ENCODE results near the gene MED1. TPM values are rescaled to one million over a fixed set of nuclear protein-coding genes. Genes with fewer than 3 reads are reported as not detected.
"Not testable (repeated sequence)": the region's sequence is repeated elsewhere in the genome, so short reads cannot be mapped to it uniquely, and the experiment has no call there.

Gene MED1
- total RNA-seq, 8 experiments from 2014 or later, result 20.1 to 54.8 (median 28.2) TPM

DNA sequence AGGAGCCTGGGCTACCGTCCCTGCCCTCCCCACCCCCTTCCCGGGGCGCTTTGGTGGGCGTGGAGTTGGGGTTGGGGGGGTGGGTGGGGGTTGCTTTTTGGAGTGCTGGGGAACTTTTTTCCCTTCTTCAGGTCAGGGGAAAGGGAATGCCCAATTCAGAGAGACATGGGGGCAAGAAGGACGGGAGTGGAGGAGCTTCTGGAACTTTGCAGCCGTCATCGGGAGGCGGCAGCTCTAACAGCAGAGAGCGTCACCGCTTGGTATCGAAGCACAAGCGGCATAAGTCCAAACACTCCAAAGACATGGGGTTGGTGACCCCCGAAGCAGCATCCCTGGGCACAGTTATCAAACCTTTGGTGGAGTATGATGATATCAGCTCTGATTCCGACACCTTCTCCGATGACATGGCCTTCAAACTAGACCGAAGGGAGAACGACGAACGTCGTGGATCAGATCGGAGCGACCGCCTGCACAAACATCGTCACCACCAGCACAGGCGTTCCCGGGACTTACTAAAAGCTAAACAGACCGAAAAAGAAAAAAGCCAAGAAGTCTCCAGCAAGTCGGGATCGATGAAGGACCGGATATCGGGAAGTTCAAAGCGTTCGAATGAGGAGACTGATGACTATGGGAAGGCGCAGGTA, 11.0 kb upstream of the MED1 start:
- Histone ChIP-seq H3K27ac (peak overlapping the region; percentile 91 to 96), H3K4me3 (peak overlapping the region; percentile 69 to 98 (median 86)), H3K4me1 (replicated peaks in 1 of 2) (peaks cover 7 to 10% of the 10 kb centered on the region in 2 donors)
- WGBS, 10 experiments, result 0 to 3% (median 0%) methylated on average over 1 to 13 of the region's 34 CpGs; no CpG with 5 or more reads in 1 of the 10 experiments
- in situ Hi-C loops (cut with MboI; ENCODE audit: low pct_unique_long_range_greater_than_20kb in 2 of 9, low sequenced_read_pairs in 9 of 9, unreplicated experiment in 9 of 9), result no loop called here
- peak; percentile 11 to 31 (median 24) for ATAC-seq (replicated peaks in 6 of 8)

DNA sequence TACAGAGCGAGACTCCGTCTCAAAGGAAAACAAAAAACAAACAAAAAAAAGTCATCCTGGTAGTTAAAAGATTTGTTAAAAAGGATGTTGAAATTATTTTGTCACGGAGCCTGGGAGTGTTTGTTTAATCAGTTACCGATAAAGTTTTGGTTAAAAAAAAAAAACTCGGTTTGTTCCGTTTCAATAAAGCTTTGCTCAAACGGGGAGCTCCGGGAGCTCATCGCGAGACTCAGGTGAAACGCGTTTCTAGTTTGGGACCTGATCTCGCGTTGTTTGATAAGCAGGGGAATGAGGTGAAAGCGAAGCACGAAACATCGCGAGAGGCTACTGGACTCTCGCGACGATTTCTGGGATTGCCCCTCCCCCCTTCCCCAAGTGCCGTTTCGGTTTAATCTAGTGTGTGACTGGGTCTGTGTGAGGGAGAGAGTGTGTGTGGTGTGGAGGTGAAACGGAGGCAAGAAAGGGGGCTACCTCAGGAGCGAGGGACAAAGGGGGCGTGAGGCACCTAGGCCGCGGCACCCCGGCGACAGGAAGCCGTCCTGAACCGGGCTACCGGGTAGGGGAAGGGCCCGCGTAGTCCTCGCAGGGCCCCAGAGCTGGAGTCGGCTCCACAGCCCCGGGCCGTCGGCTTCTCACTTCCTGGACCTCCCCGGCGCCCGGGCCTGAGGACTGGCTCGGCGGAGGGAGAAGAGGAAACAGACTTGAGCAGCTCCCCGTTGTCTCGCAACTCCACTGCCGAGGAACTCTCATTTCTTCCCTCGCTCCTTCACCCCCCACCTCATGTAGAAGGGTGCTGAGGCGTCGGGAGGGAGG, 10.3 kb upstream of the MED1 start, which contains the start of gene CDK12:
Gene CDK12 (plus strand): TSS at position 374 of the 813 bp plus-strand sequence. CDS start 586 bp downstream, outside the sequence.
- WGBS, 10 experiments, result 0 to 22% (median 1%) methylated on average over 3 to 20 of the region's 51 CpGs; no CpG with 5 or more reads in 2 of the 10 experiments
- peak within 1 kb of the TSS; percentile 91 to 96 for H3K27ac ChIP-seq
- peak; percentile 79 to 95 (median 91) for ATAC-seq (replicated peaks in 6 of 8)
- H3K4me1 ChIP-seq (replicated peaks in 1 of 2), result peaks cover 7 to 10% of the 10 kb centered on the region in 2 donors
- in situ Hi-C loops (cut with MboI; ENCODE audit: low pct_unique_long_range_greater_than_20kb in 2 of 9, low sequenced_read_pairs in 9 of 9, unreplicated experiment in 9 of 9), result no loop called here
- H3K4me3 ChIP-seq, result peak within 1 kb of the TSS; percentile 69 to 98 (median 86)

DNA sequence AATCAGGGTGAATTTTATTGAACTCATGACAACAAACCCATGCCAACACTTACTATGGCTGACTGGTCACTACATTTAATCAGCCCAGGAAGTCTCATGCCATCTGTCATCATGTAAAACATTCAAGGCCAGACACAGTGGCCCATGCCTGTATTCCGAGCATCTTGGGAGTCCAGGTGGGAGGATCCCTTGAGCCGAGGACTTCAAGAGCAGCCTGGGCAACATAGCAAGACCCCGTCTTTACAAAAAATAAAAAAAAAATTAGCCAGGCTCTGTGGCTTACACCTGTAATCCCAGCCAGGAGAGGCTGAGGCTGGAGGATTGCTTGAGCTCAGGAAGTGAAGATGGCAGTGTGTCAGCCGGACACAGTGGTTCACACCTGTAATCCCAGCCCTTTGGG, 4.9 kb upstream of the MED1 start:
- in situ Hi-C loops (cut with MboI; ENCODE audit: low pct_unique_long_range_greater_than_20kb in 2 of 9, low sequenced_read_pairs in 9 of 9, unreplicated experiment in 9 of 9), result no loop called here
- no peak overlapping the region for H3K27ac ChIP-seq
- peaks cover 5 to 6% of the 10 kb centered on the region in 2 donors for H3K4me1 ChIP-seq (replicated peaks in 1 of 2)
- no peak overlapping the region for H3K4me3 ChIP-seq
- 10 to 100% (median 60%) methylated on average over 1 to 4 of the region's 4 CpGs; no CpG with 5 or more reads in 5 of the 10 experiments for WGBS, 10 experiments
- ATAC-seq (replicated peaks in 6 of 8), result no peak

DNA sequence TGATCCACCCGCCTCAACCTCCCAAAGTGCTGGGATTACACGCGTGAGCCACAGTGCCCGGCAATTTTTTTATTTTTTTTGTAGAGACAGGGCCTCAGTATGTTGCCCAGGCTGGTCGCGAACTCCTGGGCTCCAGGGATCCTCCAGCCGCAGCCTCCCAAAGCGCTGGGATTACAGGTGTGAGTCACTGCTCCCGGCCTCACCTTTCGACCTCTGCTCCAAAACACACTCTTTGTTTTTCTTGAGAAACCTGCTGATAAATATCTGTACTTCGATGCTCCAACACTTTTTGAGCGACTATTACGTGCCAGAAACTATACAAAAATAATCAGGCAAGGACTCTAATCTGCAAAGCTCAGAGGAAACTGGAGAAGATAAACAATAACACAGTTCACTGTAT, 1.0 kb downstream of the MED1 start:
- H3K27ac ChIP-seq, result no peak overlapping the region
- 37 to 100% (median 84%) methylated on average over 1 to 8 of the region's 13 CpGs; no CpG with 5 or more reads in 4 of the 10 experiments for WGBS, 10 experiments
- in situ Hi-C loops (cut with MboI; ENCODE audit: low pct_unique_long_range_greater_than_20kb in 2 of 9, low sequenced_read_pairs in 9 of 9, unreplicated experiment in 9 of 9), result no loop called here

DNA sequence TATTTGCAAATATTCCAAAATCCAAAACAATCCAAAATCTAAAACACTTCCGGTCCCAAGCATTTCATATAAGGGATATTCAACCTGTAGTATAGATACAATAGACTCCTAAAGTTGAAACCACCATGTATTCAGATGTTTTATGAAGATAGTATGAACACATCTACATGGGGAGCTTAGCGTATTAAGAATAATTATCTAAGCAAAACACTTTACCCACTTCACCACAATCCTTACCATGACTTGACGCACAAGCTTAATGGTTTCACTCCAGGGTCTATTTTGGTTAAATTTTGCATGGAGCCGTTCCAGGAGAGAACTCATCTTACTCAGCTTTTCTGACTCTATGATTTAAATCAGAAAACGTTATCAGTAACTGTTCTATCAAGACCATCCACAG, 3.5 kb downstream of the MED1 start:
- peaks cover 10 to 11% of the 10 kb centered on the region in 2 donors for H3K4me1 ChIP-seq (replicated peaks in 1 of 2)
- 70 to 100% (median 93%) methylated on average over 1 to 5 of the region's 5 CpGs for WGBS, 10 experiments
- in situ Hi-C loops (cut with MboI; ENCODE audit: low pct_unique_long_range_greater_than_20kb in 2 of 9, low sequenced_read_pairs in 9 of 9, unreplicated experiment in 9 of 9), result no loop called here
- no peak for ATAC-seq (replicated peaks in 6 of 8)
- no peak overlapping the region for H3K4me3 ChIP-seq
- H3K27ac ChIP-seq, result no peak overlapping the region

More for the DNA sequence above, 1.0 kb downstream of the MED1 start:
- peak overlapping the region; percentile 58 to 93 (median 81) for H3K4me3 ChIP-seq
- ATAC-seq (replicated peaks in 6 of 8), result no peak
- H3K4me1 ChIP-seq (replicated peaks in 1 of 2), result peaks cover 10 to 11% of the 10 kb centered on the region in 2 donors

DNA sequence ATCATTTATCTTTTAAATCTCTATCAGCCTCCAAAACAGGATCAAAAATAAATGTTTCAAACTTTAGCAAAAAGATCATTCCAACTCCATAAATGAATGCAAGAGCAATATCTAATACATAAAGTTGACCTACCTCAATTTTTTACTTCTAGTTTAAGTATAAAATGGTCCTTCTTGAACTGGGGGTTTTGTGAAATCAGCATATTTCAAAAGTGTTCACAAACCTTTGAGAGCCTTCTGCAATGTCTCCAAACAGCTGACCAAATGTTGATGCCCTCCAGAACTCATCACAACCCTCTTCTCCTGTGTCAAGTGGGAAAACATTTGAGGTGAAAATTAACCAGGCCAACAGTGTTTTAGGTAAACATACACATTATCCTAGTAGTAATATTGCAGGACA, 7.7 kb downstream of the MED1 start:
- in situ Hi-C loops (cut with MboI; ENCODE audit: low pct_unique_long_range_greater_than_20kb in 2 of 9, low sequenced_read_pairs in 9 of 9, unreplicated experiment in 9 of 9), result no loop called here
- no peak overlapping the region for H3K4me3 ChIP-seq
- H3K4me1 ChIP-seq (replicated peaks in 1 of 2), result no peaks in the 10 kb centered on the region
- ATAC-seq (replicated peaks in 6 of 8), result no peak
- no peak overlapping the region for H3K27ac ChIP-seq

DNA sequence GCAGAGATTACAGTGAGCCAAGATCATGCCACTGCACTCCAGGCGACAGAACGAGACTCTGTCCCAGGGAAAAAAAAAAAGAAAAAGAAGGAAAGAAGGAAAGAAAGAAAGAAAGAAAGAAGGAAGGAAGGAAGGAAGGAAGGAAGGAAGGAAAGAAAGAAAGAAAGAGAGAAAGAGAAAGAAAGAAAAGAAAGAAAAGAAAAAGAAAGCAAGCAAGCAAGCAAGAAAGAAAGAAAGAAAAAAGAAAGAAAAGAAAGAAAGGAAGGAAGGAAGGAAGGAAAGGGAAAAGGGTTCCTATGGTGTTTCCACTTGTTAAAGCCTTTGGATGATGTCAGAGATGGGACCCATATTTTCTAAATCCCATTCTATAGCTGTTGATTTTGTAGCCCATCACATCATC, 11.2 kb downstream of the MED1 start:
- in situ Hi-C loops (cut with MboI; ENCODE audit: low pct_unique_long_range_greater_than_20kb in 2 of 9, low sequenced_read_pairs in 9 of 9, unreplicated experiment in 9 of 9); H3K4me3 ChIP-seq; H3K4me1 ChIP-seq (replicated peaks in 1 of 2): not testable (repeated sequence)

DNA sequence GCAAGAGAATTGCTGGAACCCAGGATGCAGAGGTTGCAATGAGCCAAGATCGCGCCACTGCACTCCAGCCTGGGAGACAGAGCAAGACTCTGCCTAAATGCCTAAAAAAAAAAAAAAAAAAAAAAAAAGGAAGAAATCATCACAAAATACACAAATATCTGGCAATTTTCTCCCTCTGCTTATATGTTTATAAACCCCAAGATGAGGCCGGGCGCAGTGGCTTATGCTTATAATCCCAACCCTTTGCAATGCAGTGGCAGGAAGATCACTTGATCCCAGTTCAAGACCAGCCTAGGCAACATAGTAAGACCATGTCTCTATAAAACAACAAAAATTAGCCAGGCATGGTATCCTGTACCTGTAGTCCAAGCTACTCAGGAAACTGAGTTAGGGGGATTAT, 21.5 kb downstream of the MED1 start:
- no peak overlapping the region for H3K4me3 ChIP-seq
- no peaks in the 10 kb centered on the region for H3K4me1 ChIP-seq (replicated peaks in 1 of 2)
- no peak for ATAC-seq (replicated peaks in 6 of 8)
- no peak overlapping the region for H3K27ac ChIP-seq
- 93 to 100% (median 100%) methylated on average over 1 to 4 of the region's 4 CpGs; no CpG with 5 or more reads in 4 of the 10 experiments for WGBS, 10 experiments
- in situ Hi-C loops (cut with MboI; ENCODE audit: low pct_unique_long_range_greater_than_20kb in 2 of 9, low sequenced_read_pairs in 9 of 9, unreplicated experiment in 9 of 9), result no loop called here

More for the DNA sequence above, 11.2 kb downstream of the MED1 start:
- ATAC-seq (replicated peaks in 6 of 8); H3K27ac ChIP-seq: not testable (repeated sequence)
- 93 to 100% (median 99%) methylated on average over 2 of the region's 2 CpGs; no CpG with 5 or more reads in 3 of the 10 experiments for WGBS, 10 experiments

DNA sequence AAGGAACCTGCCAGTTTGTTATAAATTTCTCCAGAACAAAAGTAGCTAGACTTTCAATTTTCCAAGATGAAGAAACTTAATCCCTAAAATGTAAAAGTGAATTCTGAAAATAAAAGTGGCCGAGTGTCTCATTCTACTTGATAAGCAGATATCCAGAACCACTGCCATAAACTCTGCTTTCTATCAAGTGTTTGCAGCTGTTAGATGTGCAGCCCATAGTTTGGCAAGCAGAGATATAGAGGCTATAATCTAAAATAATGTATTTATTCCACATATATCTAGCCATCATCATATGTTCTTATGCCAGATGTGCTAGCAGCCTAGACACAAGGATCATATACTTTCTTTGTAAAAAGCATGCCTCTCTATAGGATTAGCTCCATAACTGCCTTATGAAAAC, 34.9 kb downstream of the MED1 start:
- Histone ChIP-seq H3K4me1 (replicated peaks in 1 of 2) (no peaks in the 10 kb centered on the region), H3K4me3 (no peak overlapping the region), H3K27ac (no peak overlapping the region)
- ATAC-seq (replicated peaks in 6 of 8), result no peak
- in situ Hi-C loops (cut with MboI; ENCODE audit: low pct_unique_long_range_greater_than_20kb in 2 of 9, low sequenced_read_pairs in 9 of 9, unreplicated experiment in 9 of 9), result no loop called here
- WGBS, 10 experiments, result 17 to 100% (median 85%) methylated on average over 1 of the region's 1 CpG; no CpG with 5 or more reads in 4 of the 10 experiments

DNA sequence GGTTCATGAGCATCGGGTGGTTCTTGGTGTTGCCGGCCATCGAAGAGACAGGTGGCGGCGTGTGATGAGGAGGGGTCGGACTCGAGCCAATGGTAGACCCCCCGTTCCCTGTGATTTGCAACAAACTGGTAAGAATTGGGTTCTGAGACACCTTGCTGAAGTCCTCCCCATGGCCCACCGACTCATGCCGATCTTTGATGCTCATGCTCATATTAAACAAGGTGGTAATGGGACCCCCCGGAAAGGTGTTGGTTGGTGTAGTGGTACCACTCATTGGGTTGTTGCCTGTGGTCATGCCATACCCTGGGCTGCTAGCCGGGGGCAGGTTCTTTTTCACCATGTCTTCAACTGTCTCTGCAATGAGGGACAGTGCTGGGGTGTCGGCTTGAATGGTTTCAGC, 40.8 kb downstream of the MED1 start:
- 83 to 100% (median 97%) methylated on average over 1 to 12 of the region's 13 CpGs; no CpG with 5 or more reads in 1 of the 10 experiments for WGBS, 10 experiments
- no peak overlapping the region for H3K4me3 ChIP-seq
- H3K27ac ChIP-seq, result no peak overlapping the region
- no peaks in the 10 kb centered on the region for H3K4me1 ChIP-seq (replicated peaks in 1 of 2)
- in situ Hi-C loops (cut with MboI; ENCODE audit: low pct_unique_long_range_greater_than_20kb in 2 of 9, low sequenced_read_pairs in 9 of 9, unreplicated experiment in 9 of 9), result no loop called here
- no peak for ATAC-seq (replicated peaks in 6 of 8)

DNA sequence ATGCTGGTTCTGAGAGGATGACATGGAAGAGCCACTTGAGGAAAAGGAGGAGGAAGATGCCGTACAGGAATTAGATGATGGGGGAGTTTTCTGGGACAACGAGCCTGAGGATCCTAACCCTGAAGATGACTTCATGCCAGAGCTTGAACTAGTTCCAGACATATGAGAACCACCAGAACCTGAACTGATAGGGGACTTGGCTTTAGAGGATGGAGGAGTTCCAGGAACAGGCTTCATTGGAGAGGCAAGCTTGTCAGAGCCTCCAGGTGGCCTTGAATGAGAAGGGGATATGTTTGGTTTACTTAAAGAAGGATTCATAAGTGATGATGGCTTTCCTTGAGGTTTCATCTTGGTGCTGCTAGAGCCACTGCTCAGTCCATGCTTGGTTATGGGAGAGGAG, 42.7 kb downstream of the MED1 start:
- in situ Hi-C loops (cut with MboI; ENCODE audit: low pct_unique_long_range_greater_than_20kb in 2 of 9, low sequenced_read_pairs in 9 of 9, unreplicated experiment in 9 of 9), result no loop called here
- ATAC-seq (replicated peaks in 6 of 8), result no peak
- 20 to 100% (median 95%) methylated on average over 1 to 2 of the region's 2 CpGs; no CpG with 5 or more reads in 3 of the 10 experiments for WGBS, 10 experiments
- Histone ChIP-seq H3K4me1 (replicated peaks in 1 of 2) (no peaks in the 10 kb centered on the region), H3K4me3 (no peak overlapping the region), H3K27ac (no peak overlapping the region)

DNA sequence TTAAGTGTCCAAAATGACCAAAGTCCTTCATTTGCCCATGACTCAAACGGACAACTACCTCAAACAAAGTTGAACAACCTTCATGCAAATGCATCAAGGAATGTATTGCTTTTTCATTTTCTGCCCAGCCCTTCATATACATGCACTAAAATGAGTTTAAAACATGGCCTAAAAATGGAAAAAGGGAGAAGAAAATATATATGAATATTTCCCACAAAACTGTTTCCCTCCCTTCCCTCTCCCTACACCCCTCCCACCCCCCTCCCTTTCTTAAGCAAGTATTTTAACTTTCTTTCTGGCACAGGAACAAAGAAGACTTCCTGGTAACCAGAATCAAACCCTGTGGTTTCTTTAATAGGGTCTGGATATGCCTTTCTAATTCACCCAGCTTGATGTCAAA, 44.1 kb downstream of the MED1 start:
- peak in 1 of 8 experiments; percentile 5 for ATAC-seq (replicated peaks in 6 of 8)
- no peak overlapping the region for H3K27ac ChIP-seq
- in situ Hi-C loops (cut with MboI; ENCODE audit: low pct_unique_long_range_greater_than_20kb in 2 of 9, low sequenced_read_pairs in 9 of 9, unreplicated experiment in 9 of 9), result no loop called here
- H3K4me3 ChIP-seq, result no peak overlapping the region
- 0 to 100% (median 17%) methylated on average over 1 of the region's 1 CpG; no CpG with 5 or more reads in 3 of the 10 experiments for WGBS, 10 experiments
- no peaks in the 10 kb centered on the region for H3K4me1 ChIP-seq (replicated peaks in 1 of 2)

DNA sequence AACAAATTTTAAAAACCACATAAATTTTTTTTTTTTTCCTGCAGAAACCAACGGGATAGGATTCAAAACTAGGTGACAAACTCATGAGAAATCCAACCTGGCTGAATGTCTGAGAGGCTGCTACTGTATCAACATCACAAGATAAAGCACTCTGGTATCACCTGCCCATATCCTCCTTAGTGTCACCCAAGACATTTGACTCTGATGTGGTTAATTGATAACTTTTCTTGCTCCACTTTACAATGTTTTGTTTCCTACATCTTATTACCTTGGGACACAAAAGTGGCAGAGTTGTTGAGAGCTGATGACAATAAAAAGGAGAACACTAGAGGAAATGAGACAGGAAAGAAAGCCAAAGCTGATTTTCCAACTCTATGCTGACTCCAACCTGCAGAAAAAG, 45.6 kb downstream of the MED1 start:
- in situ Hi-C loops (cut with MboI; ENCODE audit: low pct_unique_long_range_greater_than_20kb in 2 of 9, low sequenced_read_pairs in 9 of 9, unreplicated experiment in 9 of 9), result no loop called here

More for the DNA sequence above, 45.6 kb downstream of the MED1 start:
- Histone ChIP-seq H3K27ac (no peak overlapping the region), H3K4me3 (no peak overlapping the region), H3K4me1 (replicated peaks in 1 of 2) (peaks cover 0 to under 1% of the 10 kb centered on the region in 2 donors)
- 0 to 100% (median 86%) methylated on average over 1 of the region's 1 CpG; no CpG with 5 or more reads in 3 of the 10 experiments for WGBS, 10 experiments
- ATAC-seq (replicated peaks in 6 of 8), result no peak

Measured in motor neuron (in vitro differentiated cells).